NCI-H345 treated with DMSO at 0.1 percent for 48 hours (cell line): Measurements from ENCODE around the gene EIF4A3.

Experiments used
- DNase-seq: peaks from one replicate; lab custom pipeline; 2025; ENCODE audit not compliant: unreplicated experiment; lab: John Stamatoyannopoulos, UW

Gene EIF4A3

DNA sequence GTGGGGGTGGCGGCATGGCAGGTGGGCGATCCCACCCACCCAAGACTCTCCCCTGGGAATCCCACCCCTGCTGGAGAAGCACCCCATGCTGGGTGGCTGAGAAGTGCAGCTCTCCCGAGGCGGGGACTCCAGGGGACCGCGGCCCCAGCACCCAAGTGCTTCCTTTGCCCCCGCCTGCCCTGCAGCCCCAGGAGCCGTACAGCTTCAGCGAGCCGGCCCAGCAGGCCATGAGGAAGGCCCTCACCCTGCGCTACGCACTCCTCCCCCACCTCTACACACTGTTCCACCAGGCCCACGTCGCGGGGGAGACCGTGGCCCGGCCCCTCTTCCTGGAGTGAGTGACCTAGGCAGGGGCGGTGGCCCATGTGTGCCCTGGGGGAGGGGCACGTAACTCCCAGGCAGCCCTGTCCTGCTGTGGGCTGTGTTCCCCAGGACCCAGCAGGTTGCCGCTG is 33.9 kb downstream of the EIF4A3 start:
- DNase-seq, result no peak

- no peak for DNase-seq
Observed at GRCh38 chr17:80112471-80113032, 34.4 kb downstream of the EIF4A3 start.

GRCh38 chr17:80111702-80112470 is 35.0 kb downstream of the EIF4A3 start:
- no peak for DNase-seq

GRCh38 chr17:80110927-80111701 is 35.8 kb downstream of the EIF4A3 start:
- no peak for DNase-seq

DNA sequence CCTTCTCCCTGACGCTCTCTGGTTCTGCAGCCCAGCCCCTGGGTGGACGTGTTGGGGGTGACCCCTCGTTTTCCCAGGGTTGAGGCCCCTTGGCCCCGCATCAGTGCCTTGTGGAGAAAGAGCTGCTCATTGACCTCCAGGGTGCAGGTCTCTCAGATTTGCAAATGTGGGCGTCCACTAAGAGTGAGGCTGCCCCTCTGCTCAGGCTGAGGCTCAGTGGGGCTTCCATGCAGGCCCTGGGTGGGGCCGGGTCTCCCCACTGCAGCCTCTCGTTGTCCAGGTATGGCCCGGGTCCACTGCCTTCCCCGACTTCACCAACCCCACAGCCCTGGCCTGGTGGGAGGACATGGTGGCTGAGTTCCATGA is 36.5 kb downstream of the EIF4A3 start:
- DNase-seq, result no peak

- DNase-seq, result peak; percentile 78
Observed at GRCh38 chr17:80109713-80110446, 37.0 kb downstream of the EIF4A3 start.

DNA sequence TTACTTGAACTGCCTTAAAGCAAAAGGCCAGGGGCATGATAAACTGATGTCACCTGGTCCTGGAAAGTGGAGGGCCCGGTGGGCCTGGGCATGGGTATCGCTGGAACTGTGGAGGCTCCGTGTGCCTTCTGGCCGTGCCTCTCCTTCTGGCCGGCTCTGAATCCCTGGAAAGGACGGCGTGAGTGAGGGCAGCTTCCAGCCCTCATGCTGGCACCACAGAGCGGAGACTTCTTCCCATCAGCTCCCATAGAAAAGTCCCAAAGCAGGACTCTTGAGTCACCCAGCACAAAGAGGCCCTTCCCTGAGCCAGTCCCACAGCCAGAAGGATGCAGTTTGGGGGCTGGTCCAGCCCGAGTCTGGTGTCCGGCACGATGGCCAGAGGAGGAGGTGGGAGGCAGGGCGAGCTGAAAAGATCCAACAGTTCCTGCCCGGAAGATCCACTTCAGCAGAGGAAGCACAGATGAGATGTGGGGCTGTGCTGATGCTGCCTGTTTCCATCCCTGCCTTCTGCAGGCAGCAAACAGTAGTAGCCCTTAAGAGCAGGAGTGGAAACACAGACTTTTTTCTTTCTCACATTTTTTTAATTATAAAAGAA is 37.8 kb downstream of the EIF4A3 start:
- DNase-seq, result no peak

- DNase-seq, result no peak
Observed at GRCh38 chr17:80108036-80108971, 38.6 kb downstream of the EIF4A3 start.

DNA sequence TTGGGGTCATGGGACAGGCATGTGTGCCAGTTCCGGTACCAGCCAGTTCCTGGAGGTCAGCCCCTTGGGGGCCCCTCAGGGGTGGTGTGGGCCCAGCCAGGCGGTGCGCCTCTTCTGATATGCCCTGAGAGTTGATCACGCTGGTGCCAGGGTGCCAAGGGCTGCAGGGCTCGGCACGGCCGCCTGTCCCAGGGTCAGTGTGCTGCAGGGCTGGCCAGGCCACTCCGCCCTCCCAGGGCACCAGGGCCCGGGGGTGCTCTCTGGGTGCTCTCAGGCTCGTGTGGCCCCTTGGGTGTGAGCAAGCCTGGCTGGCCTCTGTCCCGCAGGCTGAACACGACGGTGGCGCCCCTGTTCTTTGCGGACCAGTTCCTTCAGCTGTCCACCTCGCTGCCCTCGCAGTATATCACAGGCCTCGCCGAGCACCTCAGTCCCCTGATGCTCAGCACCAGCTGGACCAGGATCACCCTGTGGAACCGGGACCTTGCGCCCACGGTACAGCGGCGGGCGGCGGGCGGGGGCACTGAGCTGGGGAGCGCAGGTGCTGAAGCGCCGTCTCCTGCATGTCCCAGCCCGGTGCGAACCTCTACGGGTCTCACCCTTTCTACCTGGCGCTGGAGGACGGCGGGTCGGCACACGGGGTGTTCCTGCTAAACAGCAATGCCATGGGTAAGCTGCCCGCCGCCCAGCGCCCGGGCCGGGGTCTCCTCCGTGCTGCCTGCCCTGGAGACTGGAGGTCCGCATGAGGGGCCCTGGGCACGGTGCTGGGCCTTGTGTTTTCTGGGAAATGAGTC is 39.5 kb downstream of the EIF4A3 start:
- no peak for DNase-seq

- no peak for DNase-seq
Observed at GRCh38 chr17:80106751-80107150, 40.2 kb downstream of the EIF4A3 start.

DNA sequence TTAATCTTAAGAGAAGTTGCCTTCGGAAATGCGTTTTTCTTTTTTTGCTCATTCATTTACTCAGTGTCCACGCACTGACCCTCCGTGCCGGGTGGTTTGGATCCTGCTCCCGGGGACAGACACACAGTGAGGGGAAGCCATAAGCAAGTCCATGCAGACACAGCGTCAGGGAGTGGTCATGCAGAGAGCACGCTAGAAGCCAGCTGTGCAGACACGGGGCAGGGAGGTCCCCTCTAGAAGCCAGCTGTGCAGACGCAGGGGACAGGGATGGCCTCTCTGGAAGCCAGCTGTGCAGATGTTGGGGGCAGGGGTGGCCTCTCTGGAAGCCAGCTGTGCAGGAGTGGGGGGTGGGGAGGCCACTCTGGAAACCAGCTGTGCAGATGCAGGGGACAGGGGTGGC is 40.8 kb downstream of the EIF4A3 start:
- peak; percentile 40 for DNase-seq

GRCh38 chr17:80105762-80106161 is 41.2 kb downstream of the EIF4A3 start:
- DNase-seq, result peak; percentile 83

DNA sequence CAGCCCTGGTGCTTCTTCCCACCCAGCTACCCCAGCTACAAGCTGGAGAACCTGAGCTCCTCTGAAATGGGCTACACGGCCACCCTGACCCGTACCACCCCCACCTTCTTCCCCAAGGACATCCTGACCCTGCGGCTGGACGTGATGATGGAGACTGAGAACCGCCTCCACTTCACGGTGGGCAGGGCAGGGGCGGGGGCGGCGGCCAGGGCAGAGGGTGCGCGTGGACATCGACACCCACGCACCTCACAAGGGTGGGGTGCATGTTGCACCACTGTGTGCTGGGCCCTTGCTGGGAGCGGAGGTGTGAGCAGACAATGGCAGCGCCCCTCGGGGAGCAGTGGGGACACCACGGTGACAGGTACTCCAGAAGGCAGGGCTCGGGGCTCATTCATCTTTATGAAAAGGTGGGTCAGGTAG is 42.0 kb downstream of the EIF4A3 start:
- DNase-seq, result no peak

GRCh38 chr17:80104321-80104955 is 42.5 kb downstream of the EIF4A3 start:
- DNase-seq, result peak; percentile 86

DNA sequence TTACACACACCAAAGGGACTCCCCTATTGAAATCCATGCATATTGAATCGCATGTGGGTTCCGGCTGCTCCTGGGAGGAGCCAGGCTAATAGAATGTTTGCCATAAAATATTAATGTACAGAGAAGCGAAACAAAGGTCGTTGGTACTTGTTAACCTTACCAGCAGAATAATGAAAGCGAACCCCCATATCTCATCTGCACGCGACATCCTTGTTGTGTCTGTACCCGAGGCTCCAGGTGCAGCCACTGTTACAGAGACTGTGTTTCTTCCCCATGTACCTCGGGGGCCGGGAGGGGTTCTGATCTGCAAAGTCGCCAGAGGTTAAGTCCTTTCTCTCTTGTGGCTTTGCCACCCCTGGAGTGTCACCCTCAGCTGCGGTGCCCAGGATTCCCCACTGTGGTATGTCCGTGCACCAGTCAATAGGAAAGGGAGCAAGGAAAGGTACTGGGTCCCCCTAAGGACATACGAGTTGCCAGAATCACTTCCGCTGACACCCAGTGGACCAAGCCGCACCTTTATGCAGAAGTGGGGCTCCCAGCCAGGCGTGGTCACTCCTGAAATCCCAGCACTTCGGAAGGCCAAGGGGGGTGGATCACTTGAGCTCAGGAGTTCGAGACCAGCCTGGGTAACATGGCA is 43.4 kb downstream of the EIF4A3 start:
- DNase-seq, result no peak

DNA sequence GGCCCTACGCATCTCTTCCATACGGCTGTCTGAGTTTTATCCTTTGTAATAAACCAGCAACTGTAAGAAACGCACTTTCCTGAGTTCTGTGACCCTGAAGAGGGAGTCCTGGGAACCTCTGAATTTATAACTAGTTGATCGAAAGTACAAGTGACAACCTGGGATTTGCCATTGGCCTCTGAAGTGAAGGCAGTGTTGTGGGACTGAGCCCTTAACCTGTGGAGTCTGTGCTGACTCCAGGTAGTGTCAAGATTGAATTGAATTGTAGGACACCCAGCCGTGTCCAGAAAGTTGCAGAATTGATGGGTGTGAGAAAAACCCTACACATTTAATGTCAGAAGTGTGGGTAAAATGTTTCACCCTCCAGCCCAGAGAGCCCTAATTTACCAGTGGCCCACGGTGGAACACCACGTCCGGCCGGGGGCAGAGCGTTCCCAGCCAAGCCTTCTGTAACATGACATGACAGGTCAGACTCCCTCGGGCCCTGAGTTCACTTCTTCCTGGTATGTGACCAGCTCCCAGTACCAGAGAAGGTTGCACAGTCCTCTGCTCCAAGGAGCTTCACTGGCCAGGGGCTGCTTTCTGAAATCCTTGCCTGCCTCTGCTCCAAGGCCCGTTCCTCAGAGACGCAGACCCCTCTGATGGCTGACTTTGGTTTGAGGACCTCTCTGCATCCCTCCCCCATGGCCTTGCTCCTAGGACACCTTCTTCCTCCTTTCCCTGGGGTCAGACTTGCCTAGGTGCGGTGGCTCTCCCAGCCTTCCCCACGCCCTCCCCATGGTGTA is 44.1 kb downstream of the EIF4A3 start:
- no peak for DNase-seq

DNA sequence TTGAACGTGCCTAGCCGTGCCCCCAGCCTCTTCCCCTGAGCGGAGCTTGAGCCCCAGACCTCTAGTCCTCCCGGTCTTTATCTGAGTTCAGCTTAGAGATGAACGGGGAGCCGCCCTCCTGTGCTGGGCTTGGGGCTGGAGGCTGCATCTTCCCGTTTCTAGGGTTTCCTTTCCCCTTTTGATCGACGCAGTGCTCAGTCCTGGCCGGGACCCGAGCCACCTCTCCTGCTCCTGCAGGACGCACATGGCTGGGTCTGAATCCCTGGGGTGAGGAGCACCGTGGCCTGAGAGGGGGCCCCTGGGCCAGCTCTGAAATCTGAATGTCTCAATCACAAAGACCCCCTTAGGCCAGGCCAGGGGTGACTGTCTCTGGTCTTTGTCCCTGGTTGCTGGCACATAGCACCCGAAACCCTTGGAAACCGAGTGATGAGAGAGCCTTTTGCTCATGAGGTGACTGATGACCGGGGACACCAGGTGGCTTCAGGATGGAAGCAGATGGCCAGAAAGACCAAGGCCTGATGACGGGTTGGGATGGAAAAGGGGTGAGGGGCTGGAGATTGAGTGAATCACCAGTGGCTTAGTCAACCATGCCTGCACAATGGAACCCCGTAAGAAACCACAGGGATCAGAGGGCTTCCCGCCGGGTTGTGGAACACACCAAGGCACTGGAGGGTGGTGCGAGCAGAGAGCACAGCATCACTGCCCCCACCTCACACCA is 44.8 kb downstream of the EIF4A3 start:
- DNase-seq, result peak; percentile 16
